ENCODE data around the gene LYG1. TPM values are rescaled to one million over a fixed set of nuclear protein-coding genes. Genes with fewer than 3 reads are reported as not detected.

LYG1 gene
- total RNA-seq, 1 donor from 2014 or later, result 0.25 TPM

DNA sequence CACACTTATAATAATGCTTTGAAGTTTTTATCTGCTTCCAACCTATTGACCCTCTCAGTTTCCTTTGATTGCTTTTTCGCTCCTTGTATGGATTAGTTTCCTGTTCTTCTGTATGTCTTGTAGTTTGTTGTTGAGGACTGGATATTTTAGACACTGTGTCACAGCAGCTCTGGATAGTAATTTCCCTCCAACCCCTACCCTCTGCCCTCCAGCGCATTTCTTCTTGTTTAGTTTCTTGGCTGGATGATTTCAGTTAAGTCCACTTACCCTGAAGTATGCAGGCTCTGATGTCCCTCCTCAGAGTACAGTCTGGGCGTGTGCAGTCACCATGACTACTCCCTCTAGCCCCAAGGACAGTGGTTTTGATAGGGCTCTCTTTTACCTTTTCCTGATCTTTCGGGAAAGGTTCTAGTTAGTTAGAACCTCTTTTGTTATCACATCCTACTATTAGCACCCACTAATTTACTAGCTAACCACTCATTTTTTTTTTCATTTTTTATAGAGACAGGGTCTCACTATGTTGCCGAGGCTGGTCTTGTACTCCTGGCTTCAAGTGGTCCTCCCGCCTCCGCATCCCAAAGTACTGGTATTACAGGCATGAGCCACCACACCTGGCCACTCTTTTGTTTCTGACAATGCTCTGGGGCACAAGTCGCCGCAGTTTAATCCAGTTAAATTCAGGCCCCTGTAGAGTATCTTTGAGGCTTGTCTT, 16.3 kb upstream of the LYG1 start:
- no peak overlapping the region for H3K4me3 ChIP-seq (ENCODE audit: low read depth, low read length)
- no peaks in the 10 kb centered on the region for H3K27me3 ChIP-seq (ENCODE audit: control insufficient read depth, insufficient read depth, low read length)
- no peaks in the 10 kb centered on the region for H3K36me3 ChIP-seq (ENCODE audit: control insufficient read depth, insufficient read depth, low read length)
- TF ChIP-seq, protein P1, sequence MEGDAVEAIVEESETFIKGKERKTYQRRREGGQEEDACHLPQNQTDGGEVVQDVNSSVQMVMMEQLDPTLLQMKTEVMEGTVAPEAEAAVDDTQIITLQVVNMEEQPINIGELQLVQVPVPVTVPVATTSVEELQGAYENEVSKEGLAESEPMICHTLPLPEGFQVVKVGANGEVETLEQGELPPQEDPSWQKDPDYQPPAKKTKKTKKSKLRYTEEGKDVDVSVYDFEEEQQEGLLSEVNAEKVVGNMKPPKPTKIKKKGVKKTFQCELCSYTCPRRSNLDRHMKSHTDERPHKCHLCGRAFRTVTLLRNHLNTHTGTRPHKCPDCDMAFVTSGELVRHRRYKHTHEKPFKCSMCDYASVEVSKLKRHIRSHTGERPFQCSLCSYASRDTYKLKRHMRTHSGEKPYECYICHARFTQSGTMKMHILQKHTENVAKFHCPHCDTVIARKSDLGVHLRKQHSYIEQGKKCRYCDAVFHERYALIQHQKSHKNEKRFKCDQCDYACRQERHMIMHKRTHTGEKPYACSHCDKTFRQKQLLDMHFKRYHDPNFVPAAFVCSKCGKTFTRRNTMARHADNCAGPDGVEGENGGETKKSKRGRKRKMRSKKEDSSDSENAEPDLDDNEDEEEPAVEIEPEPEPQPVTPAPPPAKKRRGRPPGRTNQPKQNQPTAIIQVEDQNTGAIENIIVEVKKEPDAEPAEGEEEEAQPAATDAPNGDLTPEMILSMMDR (IDR thresholded peaks at IDR 0.05; ENCODE audit: insufficient read depth, low read length, poor library complexity, severe bottlenecking), result no peak
- DNase-seq (ENCODE audit: low read depth), result no peak

GRCh38 chr2:99299580-99299979, 1.4 kb downstream of the LYG1 start:
- Histone ChIP-seq H3K4me3 (ENCODE audit: low read depth, low read length) (no peak overlapping the region), H3K27me3 (ENCODE audit: control insufficient read depth, insufficient read depth, low read length) (no peaks in the 10 kb centered on the region), H3K36me3 (ENCODE audit: control insufficient read depth, insufficient read depth, low read length) (no peaks in the 10 kb centered on the region)
- TF ChIP-seq, protein P1 (IDR thresholded peaks at IDR 0.05; ENCODE audit: insufficient read depth, low read length, poor library complexity, severe bottlenecking), result no peak
- no peak for DNase-seq (ENCODE audit: low read depth)

- no peak for DNase-seq (ENCODE audit: low read depth)
- TF ChIP-seq, protein P1 (IDR thresholded peaks at IDR 0.05; ENCODE audit: insufficient read depth, low read length, poor library complexity, severe bottlenecking), result no peak
- no peak overlapping the region for H3K4me3 ChIP-seq (ENCODE audit: low read depth, low read length)
- H3K36me3 ChIP-seq (ENCODE audit: control insufficient read depth, insufficient read depth, low read length), result no peaks in the 10 kb centered on the region
- no peaks in the 10 kb centered on the region for H3K27me3 ChIP-seq (ENCODE audit: control insufficient read depth, insufficient read depth, low read length)
These were observed 3.0 kb downstream of the LYG1 start for GRCh38 chr2:99297994-99298393.

DNA sequence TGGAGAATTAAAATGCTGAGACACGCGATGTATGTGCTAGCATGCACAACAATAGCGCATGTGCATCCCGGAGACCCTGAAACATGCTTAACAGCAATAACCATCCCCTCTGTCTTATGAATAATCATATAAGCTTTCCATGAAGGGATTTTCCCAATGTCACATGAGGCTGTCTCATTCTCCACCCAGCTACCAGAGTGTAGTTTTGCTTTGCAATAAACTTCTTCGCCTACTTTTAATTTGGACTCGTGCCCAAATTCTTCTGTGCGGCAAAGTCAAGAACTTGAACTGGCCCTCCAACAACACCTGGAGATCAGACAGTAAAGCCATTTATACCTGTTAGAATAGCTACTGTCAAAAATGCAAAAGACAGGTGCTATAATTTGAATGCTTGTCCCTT, 15.5 kb downstream of the LYG1 start:
- no peaks in the 10 kb centered on the region for H3K36me3 ChIP-seq (ENCODE audit: control insufficient read depth, insufficient read depth, low read length)
- no peaks in the 10 kb centered on the region for H3K27me3 ChIP-seq (ENCODE audit: control insufficient read depth, insufficient read depth, low read length)
- H3K4me3 ChIP-seq (ENCODE audit: low read depth, low read length), result no peak overlapping the region
- DNase-seq (ENCODE audit: low read depth), result no peak
- TF ChIP-seq, protein P1 (IDR thresholded peaks at IDR 0.05; ENCODE audit: insufficient read depth, low read length, poor library complexity, severe bottlenecking), result no peak

DNA sequence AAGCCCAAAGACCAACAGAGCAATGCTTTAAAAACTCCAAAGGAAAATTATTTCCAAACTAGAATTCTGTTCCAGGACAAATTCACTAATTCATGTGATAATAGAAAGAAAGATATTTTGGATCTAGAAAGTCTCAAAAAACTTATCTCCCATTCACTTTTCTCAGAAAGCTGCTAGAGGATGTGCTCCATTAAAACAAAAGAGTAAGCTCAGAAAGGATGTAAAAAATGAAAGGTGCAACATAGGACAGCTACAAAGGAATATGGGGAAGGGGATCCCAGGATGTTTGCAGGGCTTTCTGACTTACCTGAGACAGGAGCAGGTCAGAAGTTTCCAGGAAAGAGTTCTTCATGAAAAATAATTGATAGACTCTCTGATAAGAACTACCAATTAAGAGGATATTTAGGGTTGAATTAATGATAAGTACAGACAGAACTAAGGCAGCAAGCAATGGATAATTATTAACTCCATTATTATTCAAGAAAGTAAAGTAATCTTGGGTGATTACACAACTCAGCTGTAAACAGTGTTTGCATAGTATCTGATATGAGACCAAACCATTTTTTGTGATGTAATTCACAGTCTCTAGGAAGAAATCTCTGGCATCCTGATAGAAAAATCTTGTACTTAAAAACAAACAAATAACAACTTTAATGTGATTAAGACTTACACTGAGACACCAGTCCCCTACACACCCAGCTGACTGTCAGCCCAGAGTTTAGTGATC, 20.9 kb downstream of the LYG1 start:
- no peaks in the 10 kb centered on the region for H3K27me3 ChIP-seq (ENCODE audit: control insufficient read depth, insufficient read depth, low read length)
- no peaks in the 10 kb centered on the region for H3K36me3 ChIP-seq (ENCODE audit: control insufficient read depth, insufficient read depth, low read length)
- TF ChIP-seq, protein P1 (IDR thresholded peaks at IDR 0.05; ENCODE audit: insufficient read depth, low read length, poor library complexity, severe bottlenecking), result no peak
- H3K4me3 ChIP-seq (ENCODE audit: low read depth, low read length), result no peak overlapping the region
- no peak for DNase-seq (ENCODE audit: low read depth)

Measured in kidney epithelial cell (primary cell).